Measurements from ENCODE around the gene CSF3R. TPM values are rescaled to one million over a fixed set of nuclear protein-coding genes. Genes with fewer than 3 reads are reported as not detected.

The CSF3R gene
- total RNA-seq, 5 donors from 2014 or later (not counting 1 experiment from before 2014, with no cell fraction given) = 0.25 to 2.1 (median 1.8) TPM

DNA sequence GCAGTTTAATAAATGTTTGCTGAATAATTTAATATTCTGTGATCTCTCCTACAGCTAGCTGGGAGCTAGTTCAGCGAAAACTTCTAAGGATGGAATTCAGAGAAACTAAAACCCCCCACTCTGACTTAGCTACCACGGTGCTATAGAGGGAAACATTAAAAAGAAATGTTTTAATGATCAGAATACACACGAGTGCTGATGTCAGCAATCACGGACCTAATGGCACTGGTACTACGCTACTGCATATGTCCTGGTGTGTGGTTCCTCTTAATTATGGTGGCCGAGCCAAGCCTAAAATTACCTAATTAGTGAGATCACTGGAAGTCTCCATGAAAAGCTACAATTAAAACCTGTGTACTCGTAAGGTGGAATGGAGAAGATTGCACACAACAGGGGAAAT, 61.1 kb downstream of the CSF3R start:
- peak overlapping the region; percentile 95 to 98 for H3K27ac Mint-ChIP-seq

DNA sequence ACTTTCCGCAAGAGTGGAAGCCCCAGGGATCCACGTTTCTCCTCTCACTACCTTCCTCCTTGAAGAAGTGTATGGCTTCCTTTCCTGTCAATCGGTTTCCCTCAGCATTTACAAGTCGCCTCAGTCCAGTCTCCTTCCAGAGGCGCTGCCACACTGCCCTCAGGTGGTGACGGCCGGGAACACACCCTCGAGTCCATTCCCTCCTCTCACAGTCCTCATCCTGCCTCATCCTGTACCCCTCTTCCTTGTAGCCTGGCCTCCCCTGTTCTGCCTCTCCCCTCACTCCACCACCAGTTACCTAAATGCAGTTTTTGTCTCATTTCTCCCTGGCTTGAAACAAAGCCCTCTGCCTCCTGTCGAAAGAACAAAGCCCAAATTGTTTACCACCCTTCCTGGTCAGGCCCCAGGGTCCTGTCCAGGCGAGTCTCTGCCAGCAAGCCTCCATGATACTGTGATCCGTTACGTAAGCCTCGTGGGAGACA, 61.8 kb downstream of the CSF3R start:
- H3K36me3 ChIP-seq (ENCODE audit: control insufficient read depth in 2 of 2, extremely low read depth in 1 of 2, insufficient read depth in 1 of 2, low read length in 1 of 2) = no peaks in the 10 kb centered on the region
- peaks cover 14 to 18% of the 10 kb centered on the region in 2 experiments for H3K4me1 ChIP-seq (ENCODE audit: control insufficient read depth in 1 of 2, extremely low read depth in 1 of 2, insufficient read depth in 2 of 2, low read length in 2 of 2)
- H3K27me3 ChIP-seq (replicated peaks in 1 of 2; ENCODE audit: control insufficient read depth in 2 of 2, extremely low read depth in 1 of 2, insufficient read depth in 2 of 2, low read length in 1 of 2) = no peaks in the 10 kb centered on the region
- DNase-seq = peak; percentile 65 to 94 (median 84)
- Mint-ChIP-seq H3K27me3 (no peaks in the 10 kb centered on the region), H3K36me3 (no peaks in the 10 kb centered on the region), H3K27ac (peak overlapping the region; percentile 95 to 98), H3K4me3 (peak overlapping the region; percentile 40 to 69 (median 67)), H3K9me3 (no peaks in the 10 kb centered on the region), H3K4me1 (peaks cover 25 to 29% (median 26%) of the 10 kb centered on the region in 3 donors)
- ATAC-seq (replicated peaks in 1 of 4) = peak; percentile 96 to 99 (median 98)
- peak overlapping the region; percentile 59 for H3K27ac ChIP-seq (ENCODE audit: low read length)
- 21% methylated on average over 12 of the region's 13 CpGs for WGBS (ENCODE audit: insufficient coverage)
- ChIA-PET POLR2A (no interaction called here), CTCF (interaction anchor here in 1 of 2 donors (1.2 to 2.7 kb wide), 4 partner anchors 24 to 79 kb away, joined by 3 to 12 read pairs (median 4); no protein-coding TSS in a partner anchor)
- H3K4me3 ChIP-seq (ENCODE audit: control insufficient read depth in 1 of 2, extremely low read depth in 1 of 2, low read length in 1 of 2) = peak overlapping the region in 1 of 2 donors; percentile 1
- no peaks in the 10 kb centered on the region for H3K9me3 ChIP-seq

More for the DNA sequence above, 61.1 kb downstream of the CSF3R start:
- Histone ChIP-seq H3K4me1 (ENCODE audit: control insufficient read depth in 1 of 2, extremely low read depth in 1 of 2, insufficient read depth in 2 of 2, low read length in 2 of 2) (peaks cover 14 to 18% of the 10 kb centered on the region in 2 experiments), H3K36me3 (ENCODE audit: control insufficient read depth in 2 of 2, extremely low read depth in 1 of 2, insufficient read depth in 1 of 2, low read length in 1 of 2) (no peaks in the 10 kb centered on the region), H3K4me3 (ENCODE audit: control insufficient read depth in 1 of 2, extremely low read depth in 1 of 2, low read length in 1 of 2) (no peak overlapping the region), H3K27ac (ENCODE audit: low read length) (no peak overlapping the region), H3K9me3 (no peaks in the 10 kb centered on the region), H3K27me3 (replicated peaks in 1 of 2; ENCODE audit: control insufficient read depth in 2 of 2, extremely low read depth in 1 of 2, insufficient read depth in 2 of 2, low read length in 1 of 2) (no peaks in the 10 kb centered on the region)
- H3K4me3 Mint-ChIP-seq = peak overlapping the region in 1 of 3 donors; percentile 69
- H3K4me1 Mint-ChIP-seq = peaks cover 25 to 29% (median 26%) of the 10 kb centered on the region in 3 donors
- 90% methylated on average over 3 of the region's 7 CpGs for WGBS (ENCODE audit: insufficient coverage)
- CTCF ChIA-PET = interaction anchor here (0.5 to 1.8 kb wide), 6 partner anchors 35 to 272 kb away, joined by 3 to 6 read pairs (median 4); partner anchors contain the start of gene TRAPPC3 (in 1 of the 2)
- POLR2A ChIA-PET = no interaction called here
- H3K9me3 Mint-ChIP-seq = no peaks in the 10 kb centered on the region
- no peak for ATAC-seq (replicated peaks in 1 of 4)
- H3K27me3 Mint-ChIP-seq = no peaks in the 10 kb centered on the region
- no peaks in the 10 kb centered on the region for H3K36me3 Mint-ChIP-seq
- no peak for DNase-seq

DNA sequence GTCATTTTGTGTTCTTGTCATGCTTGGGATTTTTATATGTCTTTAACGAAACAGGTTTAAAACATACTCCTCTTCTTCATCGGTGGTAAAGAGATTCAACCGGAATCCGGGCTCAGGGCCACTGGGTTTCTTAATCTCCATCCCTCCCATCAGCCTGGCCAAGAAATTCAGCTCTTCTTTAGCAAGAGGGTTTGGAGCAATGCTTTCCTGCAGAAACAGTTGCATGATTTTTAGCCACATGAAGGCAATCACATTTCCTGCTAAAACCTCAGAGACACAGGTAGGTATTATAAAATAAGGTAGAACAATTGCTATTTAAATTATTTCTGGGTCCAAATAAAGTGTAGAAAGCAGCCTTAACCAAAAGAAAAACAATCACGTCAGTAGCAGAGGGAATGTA, 62.3 kb downstream of the CSF3R start:
- H3K4me3 Mint-ChIP-seq = peak overlapping the region; percentile 40 to 69 (median 67)
- H3K4me1 Mint-ChIP-seq = peaks cover 25 to 29% (median 26%) of the 10 kb centered on the region in 3 donors
- H3K4me1 ChIP-seq (ENCODE audit: control insufficient read depth in 1 of 2, extremely low read depth in 1 of 2, insufficient read depth in 2 of 2, low read length in 2 of 2) = peaks cover 14 to 18% of the 10 kb centered on the region in 2 experiments
- H3K9me3 Mint-ChIP-seq = no peaks in the 10 kb centered on the region
- no peaks in the 10 kb centered on the region for H3K36me3 ChIP-seq (ENCODE audit: control insufficient read depth in 2 of 2, extremely low read depth in 1 of 2, insufficient read depth in 1 of 2, low read length in 1 of 2)
- H3K36me3 Mint-ChIP-seq = no peaks in the 10 kb centered on the region
- peak overlapping the region in 1 of 2 donors; percentile 1 for H3K4me3 ChIP-seq (ENCODE audit: control insufficient read depth in 1 of 2, extremely low read depth in 1 of 2, low read length in 1 of 2)
- no peaks in the 10 kb centered on the region for H3K27me3 Mint-ChIP-seq
- H3K9me3 ChIP-seq = no peaks in the 10 kb centered on the region
- WGBS (ENCODE audit: insufficient coverage) = no CpG with 5 or more reads among the region's 5 CpGs
- no peaks in the 10 kb centered on the region for H3K27me3 ChIP-seq (replicated peaks in 1 of 2; ENCODE audit: control insufficient read depth in 2 of 2, extremely low read depth in 1 of 2, insufficient read depth in 2 of 2, low read length in 1 of 2)
- DNase-seq (peak in 1 of 35 experiments; percentile 1), ATAC-seq (replicated peaks in 1 of 4) (peak; percentile 41 to 69 (median 64))
- peak overlapping the region; percentile 95 to 98 for H3K27ac Mint-ChIP-seq
- POLR2A ChIA-PET = no interaction called here
- CTCF ChIA-PET = interaction anchor here (0.6 to 2.7 kb wide), 7 partner anchors 23 to 1013 kb away, joined by 3 to 12 read pairs (median 4); partner anchors contain the start of gene LSM10 (in 1 of the 2)
- peak overlapping the region; percentile 59 for H3K27ac ChIP-seq (ENCODE audit: low read length)

DNA sequence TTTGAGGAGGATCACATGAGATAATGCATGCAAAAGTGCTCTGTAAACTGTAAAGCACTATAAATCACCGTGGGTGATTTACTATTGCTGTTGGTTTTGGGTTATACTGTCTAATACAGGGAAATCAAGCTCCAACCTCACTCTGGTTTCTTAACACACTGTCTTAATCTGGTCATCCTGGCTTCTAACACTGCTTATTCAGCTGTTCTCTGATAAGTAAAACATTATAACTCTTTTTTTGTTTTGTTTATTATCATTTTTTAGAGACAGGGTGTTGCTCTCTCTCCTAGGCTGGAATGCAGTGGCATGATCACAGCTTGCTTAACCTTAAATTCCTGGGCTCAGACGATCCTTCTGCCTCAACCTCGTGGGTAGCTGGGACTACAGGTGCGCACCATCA, 63.1 kb downstream of the CSF3R start:
- Mint-ChIP-seq H3K4me3 (no peak overlapping the region), H3K27me3 (no peaks in the 10 kb centered on the region), H3K36me3 (no peaks in the 10 kb centered on the region), H3K9me3 (no peaks in the 10 kb centered on the region), H3K27ac (no peak overlapping the region), H3K4me1 (peaks cover 25 to 29% (median 26%) of the 10 kb centered on the region in 3 donors)
- WGBS (ENCODE audit: insufficient coverage) = 90% methylated on average over 3 of the region's 4 CpGs
- no peaks in the 10 kb centered on the region for H3K9me3 ChIP-seq
- no peak overlapping the region for H3K27ac ChIP-seq (ENCODE audit: low read length)
- ATAC-seq (replicated peaks in 1 of 4) (no peak), DNase-seq (no peak)
- ChIA-PET CTCF (interaction anchor here (0.6 to 2.7 kb wide), 11 partner anchors 10 to 1012 kb away, joined by 3 to 12 read pairs (median 3); partner anchors contain the start of gene LSM10 (in 1 of the 2)), POLR2A (no interaction called here)
- no peaks in the 10 kb centered on the region for H3K36me3 ChIP-seq (ENCODE audit: control insufficient read depth in 2 of 2, extremely low read depth in 1 of 2, insufficient read depth in 1 of 2, low read length in 1 of 2)
- H3K4me3 ChIP-seq (ENCODE audit: control insufficient read depth in 1 of 2, extremely low read depth in 1 of 2, low read length in 1 of 2) = no peak overlapping the region
- peaks cover 14 to 18% of the 10 kb centered on the region in 2 experiments for H3K4me1 ChIP-seq (ENCODE audit: control insufficient read depth in 1 of 2, extremely low read depth in 1 of 2, insufficient read depth in 2 of 2, low read length in 2 of 2)
- H3K27me3 ChIP-seq (replicated peaks in 1 of 2; ENCODE audit: control insufficient read depth in 2 of 2, extremely low read depth in 1 of 2, insufficient read depth in 2 of 2, low read length in 1 of 2) = no peaks in the 10 kb centered on the region

DNA sequence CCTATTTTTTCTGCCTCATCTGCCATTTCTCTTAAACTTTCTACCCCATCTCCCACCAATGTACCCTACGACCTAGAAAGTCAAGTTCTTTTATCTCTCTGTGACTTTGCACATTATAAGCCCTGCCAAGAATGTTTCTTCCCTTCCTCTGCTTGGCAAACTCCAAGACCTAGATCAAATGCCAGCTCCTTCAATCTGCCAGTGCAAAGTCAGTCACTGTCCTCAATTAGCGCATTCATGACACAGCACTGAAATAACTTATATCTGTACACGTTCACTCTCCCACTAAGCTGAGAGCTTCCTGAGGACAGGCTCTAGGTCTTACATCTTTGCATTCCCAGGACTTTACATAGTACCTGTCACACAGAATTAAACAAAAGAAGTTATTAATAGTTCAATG, 63.6 kb downstream of the CSF3R start:
- ChIA-PET CTCF (interaction anchor here (0.6 to 2.7 kb wide), 5 partner anchors 10 to 78 kb away, joined by 3 to 12 read pairs (median 3); no protein-coding TSS in a partner anchor), POLR2A (no interaction called here)
- peaks cover 25 to 29% (median 26%) of the 10 kb centered on the region in 3 donors for H3K4me1 Mint-ChIP-seq
- ATAC-seq (replicated peaks in 1 of 4) (no peak), DNase-seq (no peak)
- no peaks in the 10 kb centered on the region for H3K36me3 Mint-ChIP-seq
- Histone ChIP-seq H3K9me3 (no peaks in the 10 kb centered on the region), H3K4me1 (ENCODE audit: control insufficient read depth in 1 of 2, extremely low read depth in 1 of 2, insufficient read depth in 2 of 2, low read length in 2 of 2) (peaks cover 14 to 18% of the 10 kb centered on the region in 2 experiments), H3K27me3 (replicated peaks in 1 of 2; ENCODE audit: control insufficient read depth in 2 of 2, extremely low read depth in 1 of 2, insufficient read depth in 2 of 2, low read length in 1 of 2) (no peaks in the 10 kb centered on the region), H3K27ac (ENCODE audit: low read length) (no peak overlapping the region), H3K4me3 (ENCODE audit: control insufficient read depth in 1 of 2, extremely low read depth in 1 of 2, low read length in 1 of 2) (no peak overlapping the region), H3K36me3 (ENCODE audit: control insufficient read depth in 2 of 2, extremely low read depth in 1 of 2, insufficient read depth in 1 of 2, low read length in 1 of 2) (no peaks in the 10 kb centered on the region)
- H3K27me3 Mint-ChIP-seq = no peaks in the 10 kb centered on the region
- H3K27ac Mint-ChIP-seq = no peak overlapping the region
- 78% methylated on average over 2 of the region's 3 CpGs for WGBS (ENCODE audit: insufficient coverage)
- no peaks in the 10 kb centered on the region for H3K9me3 Mint-ChIP-seq
- no peak overlapping the region for H3K4me3 Mint-ChIP-seq

DNA sequence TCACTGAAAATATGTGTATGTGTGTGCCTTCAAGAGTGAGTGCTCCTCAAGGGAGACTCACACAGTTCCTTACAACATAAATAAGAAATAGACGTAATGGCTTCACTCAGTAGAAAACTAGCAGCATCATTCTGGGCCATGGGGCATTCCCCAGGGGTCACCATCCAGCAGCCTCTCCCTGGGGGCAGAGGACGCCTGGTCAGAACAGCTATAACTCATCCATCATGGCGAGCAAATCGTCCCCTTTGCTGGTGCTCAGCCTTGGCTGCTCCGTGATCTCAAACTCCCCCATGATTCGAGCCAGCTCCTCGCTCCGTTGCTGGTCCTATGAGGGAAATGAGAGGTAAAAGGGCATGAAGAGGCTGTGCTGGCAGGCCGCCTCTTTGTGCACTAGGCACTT, 64.8 kb downstream of the CSF3R start:
- no peaks in the 10 kb centered on the region for H3K36me3 ChIP-seq (ENCODE audit: control insufficient read depth in 2 of 2, extremely low read depth in 1 of 2, insufficient read depth in 1 of 2, low read length in 1 of 2)
- no peak overlapping the region for H3K27ac ChIP-seq (ENCODE audit: low read length)
- ChIA-PET CTCF (no interaction called here), POLR2A (interaction anchor here in 1 of 2 donors (0.6 kb wide), 1 partner anchor 256 kb away, joined by 3 read pairs; no protein-coding TSS in a partner anchor)
- no peaks in the 10 kb centered on the region for H3K9me3 ChIP-seq
- no peak overlapping the region for H3K4me3 ChIP-seq (ENCODE audit: control insufficient read depth in 1 of 2, extremely low read depth in 1 of 2, low read length in 1 of 2)
- no peaks in the 10 kb centered on the region for H3K27me3 Mint-ChIP-seq
- H3K36me3 Mint-ChIP-seq = no peaks in the 10 kb centered on the region
- 90% methylated on average over 6 of the region's 9 CpGs for WGBS (ENCODE audit: insufficient coverage)
- H3K4me3 Mint-ChIP-seq = no peak overlapping the region
- no peaks in the 10 kb centered on the region for H3K9me3 Mint-ChIP-seq
- no peak overlapping the region for H3K27ac Mint-ChIP-seq
- no peak for DNase-seq
- H3K27me3 ChIP-seq (replicated peaks in 1 of 2; ENCODE audit: control insufficient read depth in 2 of 2, extremely low read depth in 1 of 2, insufficient read depth in 2 of 2, low read length in 1 of 2) = no peaks in the 10 kb centered on the region
- ATAC-seq (replicated peaks in 1 of 4) = no peak
- H3K4me1 ChIP-seq (ENCODE audit: control insufficient read depth in 1 of 2, extremely low read depth in 1 of 2, insufficient read depth in 2 of 2, low read length in 2 of 2) = peaks cover 14 to 18% of the 10 kb centered on the region in 2 experiments
- H3K4me1 Mint-ChIP-seq = peaks cover 25 to 29% (median 26%) of the 10 kb centered on the region in 3 donors

Measured in T-cell (primary cell).